GM18517 (cell line): ENCODE measurements around the gene HOXB8.

Experiments used
- ATAC-seq: cut with Tn5 transposase; IDR thresholded peaks from one replicate; pipeline ENCODE4 v1.9.1; 2021; ENCODE audit warnings: mild to moderate bottlenecking, moderate library complexity; ENCODE audit not compliant: unreplicated experiment

HOXB8 gene

DNA sequence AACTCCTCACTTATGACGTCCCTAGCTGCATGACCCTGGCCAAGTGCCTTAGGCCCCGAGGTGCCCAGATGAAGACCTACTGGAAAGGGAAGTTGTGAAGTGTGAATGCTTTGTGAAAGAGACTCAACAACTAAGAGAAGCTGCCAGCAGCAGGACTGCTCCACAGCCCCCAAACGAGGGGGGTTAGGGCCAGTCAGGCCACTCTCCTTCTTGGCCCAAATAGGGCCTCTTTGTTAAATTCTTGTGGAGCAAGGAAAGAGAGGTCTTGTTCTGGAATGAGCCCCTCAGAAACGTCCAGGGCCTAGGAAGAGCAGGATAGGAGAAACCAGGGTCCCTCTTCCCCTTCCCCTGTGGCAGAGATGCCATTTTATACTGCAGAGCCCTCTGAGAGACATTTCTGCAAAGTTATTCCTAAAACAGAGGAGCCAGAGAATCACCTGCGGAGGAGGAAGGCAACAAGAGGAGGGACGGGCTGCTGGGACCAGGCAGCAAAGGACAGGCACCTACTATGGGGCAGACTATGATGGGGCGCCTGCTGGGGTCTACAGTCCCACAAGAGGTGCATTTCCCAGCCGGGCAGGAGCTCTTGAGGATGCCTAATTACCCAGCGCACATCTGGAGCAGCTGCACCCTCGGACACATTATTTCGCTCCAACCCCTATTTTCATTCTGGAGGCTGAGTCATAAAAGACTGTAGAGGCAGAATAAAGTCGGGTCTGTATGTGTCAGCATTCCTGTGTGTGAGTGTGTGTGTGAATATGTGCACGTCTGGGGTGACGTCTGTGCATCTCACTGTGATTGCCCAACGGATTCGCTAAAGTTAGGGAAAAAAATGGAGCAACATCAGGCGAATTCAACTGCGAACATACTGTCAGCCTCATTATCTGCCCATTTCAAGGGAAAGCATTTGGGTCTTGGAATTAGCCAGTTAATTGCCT lies 22.5 kb upstream of the HOXB8 start:
- no peak for ATAC-seq

DNA sequence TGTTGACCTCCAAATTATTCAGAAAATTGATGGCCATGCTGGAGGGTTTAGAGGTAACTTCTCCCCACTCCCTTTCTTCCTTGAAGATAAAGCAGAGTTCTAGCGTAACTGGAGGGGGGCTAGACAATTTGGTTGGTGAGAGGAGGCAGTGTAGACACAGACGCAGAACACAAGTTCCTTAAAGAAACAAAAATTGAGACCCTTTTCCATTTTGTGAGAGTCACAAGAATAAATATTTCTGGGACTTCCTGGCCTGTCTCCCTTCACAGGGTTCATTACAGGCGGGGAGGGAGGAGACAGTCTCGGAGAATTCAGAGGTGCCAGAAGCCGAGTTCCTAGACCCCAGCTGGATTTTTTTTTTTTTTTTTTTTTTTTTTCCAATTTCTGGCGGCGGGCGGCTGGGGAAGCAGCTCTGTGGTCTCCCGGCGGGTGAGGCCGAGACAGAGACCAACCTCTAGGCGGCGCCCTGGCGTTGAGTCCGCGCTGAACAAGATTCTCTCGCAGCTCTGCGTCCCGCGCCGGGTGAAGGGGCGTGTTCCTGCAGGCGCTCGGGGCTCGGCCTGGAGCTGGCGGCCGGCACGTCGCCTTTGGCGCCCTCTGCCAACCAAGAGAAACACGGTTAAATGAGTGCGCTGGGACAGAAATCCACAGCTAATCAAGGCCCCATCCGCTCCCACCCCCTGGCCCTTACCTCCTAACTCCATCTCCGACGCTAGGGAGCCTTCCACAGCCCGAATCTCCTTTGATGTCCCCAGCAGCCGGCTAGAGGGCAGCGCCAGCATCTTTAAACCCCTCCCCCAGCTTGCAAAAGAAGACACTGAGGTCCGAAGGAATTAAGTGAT lies 21.3 kb upstream of the HOXB8 start:
- no peak for ATAC-seq

DNA sequence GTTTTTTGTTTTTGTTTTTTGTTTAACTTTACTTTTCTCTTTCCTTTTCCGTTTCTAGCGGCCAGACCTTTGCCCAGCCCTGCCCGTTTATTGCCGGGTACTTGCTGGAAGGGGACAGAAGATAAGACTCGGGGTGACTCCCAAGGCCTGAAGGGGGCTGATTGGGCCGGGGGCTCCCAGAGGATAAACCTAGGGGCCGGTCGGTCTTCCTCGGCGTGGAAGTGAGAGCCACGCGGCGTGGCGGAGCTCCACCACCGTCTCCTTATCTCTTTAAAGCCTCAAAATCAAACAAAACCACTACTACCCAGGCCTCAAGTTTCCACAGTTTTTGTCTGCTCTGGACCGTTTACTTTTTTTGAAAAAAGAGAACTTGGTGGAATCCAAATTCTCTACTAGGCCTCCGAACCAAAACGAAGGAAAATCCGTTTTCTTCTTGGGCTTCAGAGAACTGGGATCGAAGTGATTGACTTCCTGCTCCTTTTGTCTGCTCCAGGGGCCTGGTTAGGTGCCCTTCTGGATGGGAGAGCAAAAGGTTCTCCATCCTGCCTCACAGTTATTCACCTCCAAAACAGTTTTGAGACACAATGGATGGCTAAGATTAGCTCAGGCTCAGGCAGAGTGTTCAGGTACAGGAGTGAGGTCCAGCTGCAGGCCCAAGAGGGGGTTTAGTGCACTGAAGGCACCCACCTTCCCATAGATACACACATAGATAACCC lies 19.6 kb upstream of the HOXB8 start:
- ATAC-seq, result no peak

DNA sequence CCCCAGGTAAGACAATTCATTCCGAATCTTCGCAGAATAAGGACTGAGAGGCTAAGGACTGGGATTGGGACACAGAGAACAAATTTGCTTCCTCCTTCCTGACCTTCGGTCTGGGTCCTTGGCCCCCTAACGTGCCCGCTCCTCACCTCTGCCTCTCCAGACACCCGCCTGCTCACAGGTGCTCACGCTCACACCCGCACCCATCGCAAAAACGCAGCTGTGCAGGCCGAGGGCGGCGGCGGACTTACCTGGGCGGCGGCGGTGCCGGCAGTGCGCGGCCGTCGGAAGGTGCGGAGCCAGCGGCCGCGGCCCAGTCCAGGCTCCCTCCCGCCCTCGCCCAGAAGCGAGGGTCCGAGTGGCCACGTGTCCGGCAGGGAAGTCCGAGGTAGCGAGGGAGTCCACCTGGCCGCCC lies 18.2 kb upstream of the HOXB8 start:
- ATAC-seq, result no peak

DNA sequence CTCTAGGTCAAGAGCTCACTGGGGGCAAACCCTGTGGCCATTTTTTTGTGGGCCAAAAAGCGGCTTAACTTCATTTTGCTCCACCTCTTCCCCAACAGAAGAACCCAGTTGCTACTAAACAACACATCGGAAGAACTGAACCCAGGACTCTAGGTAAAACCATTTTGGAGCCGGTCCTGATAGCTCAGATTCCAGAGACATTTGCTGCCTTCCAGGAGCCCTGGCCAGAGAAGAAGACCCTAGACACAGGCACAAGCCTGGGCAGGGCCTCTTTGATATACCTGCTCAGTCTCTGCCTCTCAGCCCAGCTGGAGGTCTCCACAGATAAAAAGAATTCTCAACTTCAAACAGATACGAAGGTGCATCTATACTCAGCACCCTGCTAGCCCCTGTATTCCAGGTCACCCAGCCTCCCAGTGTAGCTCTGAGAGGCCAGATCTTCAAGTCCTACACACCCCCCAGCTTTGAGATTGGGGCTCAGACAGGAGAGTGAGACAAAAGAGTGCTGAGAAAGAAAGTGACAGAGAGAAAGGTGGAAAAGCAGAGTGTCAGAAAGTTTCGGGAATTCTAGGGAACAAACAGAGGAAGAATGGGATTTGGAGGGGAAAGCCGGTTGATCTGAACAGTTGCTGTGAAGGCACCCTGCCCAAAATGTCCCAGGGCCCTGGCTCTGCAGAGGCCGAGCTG lies 17.6 kb upstream of the HOXB8 start:
- ATAC-seq, result no peak

DNA sequence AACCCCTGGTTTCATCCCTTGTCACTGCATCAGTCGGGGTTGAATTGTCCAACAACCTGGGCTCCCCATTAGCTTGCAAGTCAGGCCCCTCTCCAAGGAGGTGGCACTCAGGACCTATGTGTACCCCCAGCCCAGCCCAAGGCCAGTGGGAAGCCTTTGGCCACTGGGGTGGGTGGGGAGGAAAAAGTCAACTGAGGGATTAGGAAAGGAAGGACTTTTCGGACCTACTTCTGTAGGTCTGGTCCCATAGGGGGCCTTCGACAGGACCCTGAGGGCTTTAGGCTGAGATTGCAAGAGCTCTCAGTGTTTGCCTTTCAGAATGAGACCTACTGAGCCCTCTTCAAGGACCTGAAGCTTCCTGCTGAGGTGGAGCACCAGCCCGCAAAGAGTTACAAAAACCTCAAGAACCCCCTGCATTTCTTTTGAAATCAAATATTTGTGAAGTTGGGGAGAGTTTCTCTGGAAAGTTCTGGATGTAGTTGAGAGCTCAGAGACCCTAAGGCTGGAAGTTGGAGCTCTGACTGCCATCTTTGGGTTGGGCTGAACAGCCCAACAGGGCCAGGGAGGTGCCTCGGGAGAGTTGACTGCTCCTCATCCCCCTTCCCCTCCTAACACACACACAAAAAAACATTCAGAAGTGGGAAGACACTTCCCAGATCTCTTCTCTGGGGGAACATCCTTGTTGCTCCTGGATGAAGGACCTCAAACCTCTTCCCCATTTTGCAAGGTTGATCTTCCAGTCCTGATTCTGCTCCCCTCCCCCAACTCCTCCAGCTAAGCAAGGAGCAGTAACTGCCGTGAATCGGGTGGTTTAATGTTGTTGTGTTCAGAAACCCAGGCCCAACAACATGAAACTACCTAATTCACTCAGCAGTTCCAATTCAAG lies 16.8 kb upstream of the HOXB8 start:
- ATAC-seq, result no peak

DNA sequence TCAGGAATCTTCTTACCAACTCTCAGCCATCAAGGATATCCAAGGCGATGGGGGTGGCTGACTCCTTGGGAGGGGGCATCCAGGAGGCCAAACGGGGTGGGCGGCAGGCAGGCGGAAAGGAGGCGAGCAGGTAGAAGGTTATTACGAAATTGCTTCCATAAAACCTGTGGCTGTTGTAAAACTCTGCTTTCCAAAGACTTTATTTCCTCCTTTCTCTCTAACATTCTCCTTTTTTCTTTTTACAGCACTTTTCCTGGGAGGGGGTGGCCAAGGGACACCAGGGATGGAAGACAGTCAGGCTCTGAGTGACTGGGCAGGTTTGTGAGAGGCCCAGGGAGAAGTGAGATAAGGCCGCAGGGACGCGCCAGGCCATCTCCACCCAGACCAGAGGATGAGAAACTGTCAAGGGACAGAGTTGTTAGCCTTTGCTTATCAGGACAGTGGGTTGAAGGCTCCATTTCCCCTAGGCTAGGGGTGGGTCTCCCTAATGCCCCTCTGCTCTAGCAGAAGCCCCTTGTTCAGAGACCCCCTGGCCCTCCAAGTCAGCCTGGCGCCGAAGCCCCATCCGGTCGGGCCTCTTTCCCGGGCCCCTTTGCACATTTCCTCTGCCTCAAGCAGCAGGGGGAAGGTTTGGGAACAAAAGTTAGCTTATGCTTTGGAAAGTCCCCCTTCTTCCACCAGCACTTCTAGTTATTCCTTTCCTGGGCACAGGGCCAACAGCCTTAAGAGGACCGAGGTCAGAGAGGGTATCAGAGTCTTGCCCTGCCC lies 16.0 kb upstream of the HOXB8 start:
- ATAC-seq, result no peak

DNA sequence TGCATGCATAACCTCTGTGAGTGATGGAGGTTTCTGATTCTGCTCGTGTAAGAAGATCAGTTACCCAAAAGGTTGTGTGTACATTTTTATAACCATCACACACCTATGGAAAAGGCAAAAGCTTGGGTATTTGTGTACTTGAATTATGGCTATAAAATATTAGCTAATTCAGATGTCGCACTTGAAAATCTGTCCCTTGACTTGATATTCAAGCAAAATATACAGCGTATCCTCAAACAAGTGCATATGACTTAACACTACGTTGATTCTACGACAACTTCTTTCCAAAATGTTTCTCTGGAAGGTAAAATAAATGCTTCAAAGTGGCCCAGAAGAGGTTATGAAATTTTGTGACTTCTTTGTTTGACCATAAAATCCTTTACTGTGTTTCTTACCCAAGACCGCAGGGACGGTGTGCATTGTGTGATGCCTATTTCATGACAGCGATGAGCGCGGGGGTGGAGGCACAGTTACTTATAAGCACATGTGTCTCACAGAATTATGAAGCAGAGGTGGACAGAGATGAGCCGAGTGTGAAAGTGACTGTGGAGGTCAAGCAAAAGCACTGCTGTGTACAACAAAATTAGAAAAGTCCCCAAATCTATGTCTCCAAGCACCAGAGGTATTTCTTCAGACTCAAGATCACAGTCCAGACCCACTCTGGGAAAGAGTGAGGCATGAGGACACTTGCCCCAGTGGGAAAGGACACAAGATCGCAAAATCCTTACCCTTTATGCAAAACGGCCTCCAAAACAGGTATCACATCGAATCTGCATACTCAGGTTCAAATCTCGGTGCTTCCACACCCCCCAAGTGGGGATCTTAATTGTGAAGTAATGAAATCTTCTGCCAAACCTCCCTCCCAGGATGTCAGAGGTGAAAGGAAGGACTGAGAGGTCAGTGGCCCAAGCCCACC lies 15.2 kb upstream of the HOXB8 start:
- ATAC-seq, result no peak

DNA sequence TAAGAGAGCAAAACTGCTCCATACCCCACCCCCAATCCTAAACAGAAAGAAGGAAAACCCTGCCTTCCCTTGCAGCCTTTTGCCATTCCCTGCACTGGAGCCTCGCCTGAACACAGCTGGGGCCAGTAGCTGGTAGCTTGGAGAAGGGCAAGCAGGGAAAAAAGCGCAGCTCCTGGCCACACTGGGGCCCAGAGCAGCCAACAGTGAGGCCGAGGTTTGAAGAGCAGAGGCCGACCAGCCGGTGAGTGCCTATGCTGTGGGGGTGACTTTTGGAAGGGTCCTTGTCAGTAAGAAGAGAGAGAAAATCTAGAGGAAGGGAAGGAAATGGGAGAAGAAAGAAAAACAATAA lies 14.3 kb upstream of the HOXB8 start:
- ATAC-seq, result no peak

DNA sequence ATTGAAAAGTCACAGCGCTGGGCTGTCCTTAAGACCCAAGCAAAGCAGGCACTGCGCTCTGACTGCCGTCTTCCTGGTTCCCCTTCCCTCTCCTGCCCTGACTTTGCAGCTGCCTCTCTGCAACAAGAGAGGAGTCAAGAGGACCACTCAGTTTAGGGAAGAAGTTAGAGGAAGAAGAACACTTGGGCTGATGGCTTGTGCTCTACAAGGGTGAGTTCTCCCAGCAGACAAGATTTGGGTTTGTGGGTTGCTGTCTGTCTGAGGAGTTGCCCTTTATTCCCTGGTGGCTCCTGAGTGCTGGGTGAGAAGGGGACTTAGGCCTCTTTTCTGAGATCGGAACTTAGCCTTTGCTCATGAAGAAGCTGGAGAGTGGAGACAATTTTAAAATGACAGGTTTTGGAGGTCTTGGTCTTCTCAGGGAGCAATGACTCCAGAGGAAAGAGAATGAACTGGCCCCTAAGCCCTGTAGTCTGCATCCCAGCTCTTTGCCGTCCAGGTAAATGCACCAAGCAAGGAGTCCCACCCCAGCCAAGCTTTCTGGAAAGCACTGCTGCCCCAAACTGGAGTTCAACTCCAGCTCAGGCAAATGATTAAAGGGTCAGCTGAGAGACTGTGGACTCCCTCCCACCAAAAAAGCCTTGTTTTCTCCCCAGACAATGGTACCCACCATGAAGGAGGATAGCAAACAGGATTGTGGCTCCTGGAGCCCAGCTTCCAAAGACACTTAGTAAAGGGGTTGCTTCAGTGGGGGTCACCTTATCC lies 13.7 kb upstream of the HOXB8 start:
- no peak for ATAC-seq

DNA sequence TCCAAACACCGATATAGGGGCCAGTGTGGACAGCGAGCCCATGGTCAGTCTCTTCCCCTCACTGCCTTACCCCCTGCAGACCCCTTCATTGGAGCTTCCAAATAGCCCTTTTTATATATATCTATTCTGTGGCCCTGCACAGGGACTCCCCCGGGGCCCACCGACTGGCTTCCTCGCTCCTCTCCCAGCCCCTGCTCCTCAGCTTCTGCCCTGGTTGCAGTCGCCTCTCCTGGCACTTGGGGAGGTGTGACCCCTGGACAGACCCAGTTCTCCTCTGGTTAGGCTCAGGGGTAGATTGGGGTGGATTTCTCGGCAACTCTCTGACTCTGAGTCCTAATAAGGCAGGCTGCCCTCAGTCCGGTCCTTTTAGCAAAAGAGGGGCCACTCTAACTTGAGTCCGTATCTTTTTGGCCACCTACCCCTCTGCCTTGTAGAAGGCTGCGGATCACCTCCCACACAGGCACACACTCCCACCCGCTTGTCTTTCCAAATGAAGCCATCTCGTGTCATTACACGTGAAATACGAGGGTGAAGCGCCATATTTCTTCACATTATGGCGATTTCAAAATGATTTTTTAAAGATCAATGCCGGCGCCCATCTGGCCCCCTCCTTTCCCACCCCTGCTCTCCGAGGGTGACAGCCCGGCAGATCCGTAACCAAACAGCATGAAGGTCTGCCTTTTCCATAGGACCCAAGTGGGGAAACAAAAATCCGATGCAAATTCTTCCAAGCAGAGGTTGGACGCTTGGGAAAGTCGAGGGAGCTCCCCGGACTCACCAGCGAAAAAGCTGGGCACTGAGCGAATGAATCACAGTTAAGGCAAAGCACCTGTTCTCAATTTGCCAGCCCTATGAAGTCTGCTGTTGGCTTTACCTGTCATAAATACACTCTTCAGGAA lies 12.8 kb upstream of the HOXB8 start:
- ATAC-seq, result no peak

DNA sequence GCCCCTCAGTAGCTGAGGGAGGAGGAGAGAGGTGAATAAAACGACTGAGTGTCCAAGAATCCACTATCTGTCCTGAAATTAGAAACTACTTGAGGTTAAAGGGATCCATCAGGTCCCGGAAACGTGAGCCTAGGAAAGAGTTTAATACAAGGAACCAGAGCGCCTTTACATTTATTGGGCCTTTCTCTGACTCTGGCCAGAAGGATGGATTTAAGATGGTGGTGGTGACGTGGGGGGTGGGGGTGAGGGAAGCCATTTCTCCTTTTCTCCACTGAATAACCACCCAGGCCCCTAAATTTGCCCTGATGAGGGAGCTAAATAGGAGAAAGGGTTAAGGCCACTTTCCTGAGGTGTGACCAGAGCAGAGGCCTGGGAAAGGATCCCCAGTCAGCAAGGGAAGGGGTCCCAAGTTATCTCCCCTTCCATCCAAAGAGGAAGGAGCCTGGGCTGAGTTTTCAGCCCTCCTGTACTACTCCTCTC lies 12.1 kb upstream of the HOXB8 start:
- no peak for ATAC-seq

DNA sequence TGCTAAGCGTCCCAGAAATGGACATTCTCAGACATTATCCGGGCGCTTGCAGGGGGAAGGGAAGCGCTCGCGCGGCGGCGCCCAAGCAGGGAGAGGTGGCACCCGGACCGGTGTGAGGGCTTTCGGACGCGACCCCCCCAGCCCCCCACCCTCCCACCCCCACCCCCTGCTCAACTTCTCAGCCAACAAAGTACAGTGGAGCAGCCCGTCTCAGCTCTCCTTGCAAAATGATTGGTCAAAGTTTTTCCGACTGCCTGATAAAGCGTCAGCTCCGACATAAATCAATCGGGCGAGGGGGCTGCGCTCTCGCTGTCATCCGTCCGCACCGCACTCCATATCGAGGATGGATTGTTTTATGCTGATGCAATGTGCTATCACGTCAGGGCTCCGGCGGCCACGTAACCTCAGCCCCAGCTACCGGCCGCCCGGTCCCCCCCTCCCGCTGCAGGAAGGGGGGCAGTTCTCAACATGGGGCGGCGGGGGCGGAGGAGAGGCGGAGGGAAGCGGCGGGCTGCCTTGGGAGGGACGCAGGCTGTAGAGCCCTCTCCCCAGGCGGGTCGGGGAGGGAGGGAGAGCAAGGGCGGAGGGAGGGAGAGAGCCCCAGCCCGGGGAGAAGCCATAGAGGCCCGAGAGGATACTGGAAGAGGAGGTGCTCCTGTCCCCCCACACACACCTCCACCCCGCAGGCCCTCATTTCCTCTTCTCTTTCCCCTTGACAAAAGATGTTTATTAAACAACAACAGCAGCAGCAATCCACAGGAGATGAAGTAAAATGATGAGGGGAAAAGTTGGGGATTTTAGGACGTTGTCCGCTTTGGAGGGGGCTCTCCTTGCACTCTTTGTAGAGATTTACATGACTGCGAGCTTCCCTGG lies 11.4 kb upstream of the HOXB8 start, which contains the start of gene HOXB9:
HOXB9 (minus strand) TSS at position 114 of the 873 bp plus-strand sequence; CDS start at position 25, 89 bp downstream.
- no peak for ATAC-seq

DNA sequence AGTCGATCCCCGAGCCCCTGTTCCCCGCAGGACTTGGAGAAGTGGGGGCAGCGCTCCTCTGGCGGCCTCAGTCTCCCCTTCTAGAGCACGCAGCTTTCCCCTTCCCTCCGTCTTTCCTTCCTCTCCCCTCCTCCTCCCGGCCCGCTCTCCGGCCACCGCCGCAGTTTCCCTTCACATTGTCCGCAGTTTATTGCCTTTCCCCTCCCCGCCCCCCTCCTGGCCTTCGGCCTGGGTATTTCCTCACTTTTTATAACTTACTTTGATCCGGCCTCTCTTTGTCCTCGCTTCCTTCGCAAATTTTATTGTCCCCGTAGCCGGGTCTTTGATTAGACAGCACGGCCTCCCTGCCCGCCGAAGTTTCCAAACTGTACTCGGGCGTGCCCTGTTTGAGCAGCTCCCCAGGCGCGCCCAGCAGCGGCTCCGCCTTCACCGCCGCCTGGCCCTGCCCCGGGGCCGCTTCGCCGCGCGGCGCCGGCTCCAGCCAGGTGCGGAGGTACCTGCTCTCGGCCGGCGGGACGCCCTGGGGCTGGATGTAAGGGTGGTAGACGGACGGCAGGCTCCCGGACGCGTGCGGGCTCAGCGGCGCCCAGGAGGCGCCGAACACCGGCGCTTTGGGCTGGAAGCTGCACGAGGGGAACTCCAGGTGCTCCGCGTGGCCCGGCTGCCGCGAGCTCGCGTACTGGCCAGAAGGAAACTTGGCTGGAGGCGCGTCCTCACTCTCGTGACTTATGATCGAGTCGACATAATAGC lies 10.6 kb upstream of the HOXB8 start:
- ATAC-seq, result no peak
